Measurements from ENCODE around the gene FGF6. TPM values are rescaled to one million over a fixed set of nuclear protein-coding genes. Genes with fewer than 3 reads are reported as not detected.

FGF6 gene
- total and polyA plus RNA-seq, 10 donors = not detected

- no peak for TF ChIP-seq POLR2A (IDR thresholded peaks at IDR 0.05)
- TF ChIP-seq, protein P1, sequence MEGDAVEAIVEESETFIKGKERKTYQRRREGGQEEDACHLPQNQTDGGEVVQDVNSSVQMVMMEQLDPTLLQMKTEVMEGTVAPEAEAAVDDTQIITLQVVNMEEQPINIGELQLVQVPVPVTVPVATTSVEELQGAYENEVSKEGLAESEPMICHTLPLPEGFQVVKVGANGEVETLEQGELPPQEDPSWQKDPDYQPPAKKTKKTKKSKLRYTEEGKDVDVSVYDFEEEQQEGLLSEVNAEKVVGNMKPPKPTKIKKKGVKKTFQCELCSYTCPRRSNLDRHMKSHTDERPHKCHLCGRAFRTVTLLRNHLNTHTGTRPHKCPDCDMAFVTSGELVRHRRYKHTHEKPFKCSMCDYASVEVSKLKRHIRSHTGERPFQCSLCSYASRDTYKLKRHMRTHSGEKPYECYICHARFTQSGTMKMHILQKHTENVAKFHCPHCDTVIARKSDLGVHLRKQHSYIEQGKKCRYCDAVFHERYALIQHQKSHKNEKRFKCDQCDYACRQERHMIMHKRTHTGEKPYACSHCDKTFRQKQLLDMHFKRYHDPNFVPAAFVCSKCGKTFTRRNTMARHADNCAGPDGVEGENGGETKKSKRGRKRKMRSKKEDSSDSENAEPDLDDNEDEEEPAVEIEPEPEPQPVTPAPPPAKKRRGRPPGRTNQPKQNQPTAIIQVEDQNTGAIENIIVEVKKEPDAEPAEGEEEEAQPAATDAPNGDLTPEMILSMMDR (IDR thresholded peaks at IDR 0.05 in 8 of 11, conservative IDR thresholded peaks at IDR 0.05 in 3 of 11) = no peak
- TF ChIP-seq POLR2AphosphoS5 (IDR thresholded peaks at IDR 0.05) = no peak
- WGBS, 5 donors = 81 to 92% (median 89%) methylated on average over 5 of the region's 5 CpGs
- Histone ChIP-seq H3K36me3 (no peaks in the 10 kb centered on the region), H3K27me3 (replicated peaks in 1 of 7) (peaks cover 0 to 29% (median 0%) of the 10 kb centered on the region in 7 donors), H3K4me3 (no peak overlapping the region), H3K9me3 (no peaks in the 10 kb centered on the region), H3K27ac (no peak overlapping the region), H3K4me1 (peaks cover 0 to 18% (median 7%) of the 10 kb centered on the region in 6 donors)
- no peak for DNase-seq
- intact Hi-C loops (cut with DNase I; ENCODE audit: low total_unique reads) = no loop called here
These were observed 5.3 kb downstream of the FGF6 start for GRCh38 chr12:4440187-4440941.

- Histone ChIP-seq H3K4me3 (no peak overlapping the region), H3K9me3 (no peaks in the 10 kb centered on the region), H3K36me3 (no peaks in the 10 kb centered on the region), H3K4me1 (peaks cover 0 to 24% (median 7%) of the 10 kb centered on the region in 6 donors), H3K27me3 (replicated peaks in 1 of 7) (peaks cover 0 to 29% (median 0%) of the 10 kb centered on the region in 7 donors), H3K27ac (peak overlapping the region in 1 of 8 donors; percentile 16)
- no peak for TF ChIP-seq POLR2A (IDR thresholded peaks at IDR 0.05)
- TF ChIP-seq POLR2AphosphoS5 (IDR thresholded peaks at IDR 0.05) = no peak
- TF ChIP-seq, protein P1 (IDR thresholded peaks at IDR 0.05 in 8 of 11, conservative IDR thresholded peaks at IDR 0.05 in 3 of 11) = no peak
- 49 to 74% (median 72%) methylated on average over 5 of the region's 5 CpGs for WGBS, 5 donors
- no peak for DNase-seq
- intact Hi-C loops (cut with DNase I; ENCODE audit: low total_unique reads) = no loop called here
These were observed 5.9 kb downstream of the FGF6 start for GRCh38 chr12:4439736-4440135.

DNA sequence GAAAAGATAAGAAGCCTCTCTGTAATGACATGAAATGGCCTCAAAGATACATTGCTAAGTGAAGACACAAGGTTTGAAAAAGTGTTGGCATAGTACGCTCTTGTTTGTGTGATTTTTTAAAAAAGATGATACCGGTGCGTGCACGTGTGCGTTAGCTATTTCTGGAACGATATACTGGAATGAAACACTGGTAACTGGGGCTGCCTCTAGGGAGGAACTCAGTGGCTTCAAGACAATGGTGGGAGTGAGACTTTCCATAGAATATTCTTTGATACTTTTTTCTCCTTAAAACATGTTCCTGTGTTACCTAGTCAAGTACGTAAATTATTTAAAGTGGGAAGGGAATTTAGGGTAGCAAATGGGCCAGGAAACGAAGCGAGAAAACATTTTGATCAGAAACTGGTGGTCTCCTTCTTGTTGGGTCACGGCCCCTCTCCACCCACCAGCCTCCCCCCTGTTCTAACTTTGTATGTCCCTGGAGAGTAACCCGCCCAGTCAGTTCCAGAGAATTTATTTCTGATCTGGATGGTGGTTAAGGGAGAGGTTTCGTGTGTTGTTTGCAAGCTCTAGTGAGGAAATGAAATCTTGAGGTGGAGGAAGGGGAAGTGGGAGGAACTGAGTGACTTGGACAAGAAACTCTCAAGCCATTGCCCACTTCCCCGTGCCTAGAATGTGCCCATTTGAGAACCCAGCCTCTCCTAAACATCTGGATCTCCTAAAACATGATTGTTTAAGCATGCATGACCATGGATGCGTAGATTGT, 6.6 kb downstream of the FGF6 start:
- Histone ChIP-seq H3K9me3 (no peaks in the 10 kb centered on the region), H3K4me3 (peak overlapping the region in 1 of 8 donors; percentile 15), H3K36me3 (no peaks in the 10 kb centered on the region), H3K4me1 (peaks cover 0 to 31% (median 7%) of the 10 kb centered on the region in 6 donors), H3K27ac (peak overlapping the region in 3 of 8 donors; percentile 4 to 16 (median 6)), H3K27me3 (replicated peaks in 1 of 7) (peaks cover 0 to 29% (median 0%) of the 10 kb centered on the region in 7 donors)
- DNase-seq = no peak
- intact Hi-C loops (cut with DNase I; ENCODE audit: low total_unique reads) = no loop called here
- TF ChIP-seq, protein P1 (IDR thresholded peaks at IDR 0.05 in 8 of 11, conservative IDR thresholded peaks at IDR 0.05 in 3 of 11) = no peak
- TF ChIP-seq POLR2AphosphoS5 (IDR thresholded peaks at IDR 0.05) = no peak
- no peak for TF ChIP-seq POLR2A (IDR thresholded peaks at IDR 0.05)
- WGBS, 5 donors = 47 to 58% (median 51%) methylated on average over 14 of the region's 14 CpGs

- Histone ChIP-seq H3K4me1 (peaks cover 0 to 33% (median 7%) of the 10 kb centered on the region in 6 donors), H3K36me3 (no peaks in the 10 kb centered on the region), H3K4me3 (no peak overlapping the region), H3K27ac (no peak overlapping the region), H3K9me3 (no peaks in the 10 kb centered on the region), H3K27me3 (replicated peaks in 1 of 7) (peaks cover 0 to 10% (median 0%) of the 10 kb centered on the region in 7 donors)
- WGBS, 5 donors = 53 to 68% (median 64%) methylated on average over 6 of the region's 6 CpGs
- DNase-seq = no peak
- TF ChIP-seq, protein P1 (IDR thresholded peaks at IDR 0.05 in 8 of 11, conservative IDR thresholded peaks at IDR 0.05 in 3 of 11) = no peak
- TF ChIP-seq POLR2A (IDR thresholded peaks at IDR 0.05) (no peak), POLR2AphosphoS5 (IDR thresholded peaks at IDR 0.05) (no peak)
- intact Hi-C loops (cut with DNase I; ENCODE audit: low total_unique reads) = no loop called here
These were observed 10.1 kb downstream of the FGF6 start for GRCh38 chr12:4435537-4435936.

Data from spleen (tissue), 11 donors.